ENCODE results near the gene SHISAL1.

- TF ChIP-seq GATA2 (IDR thresholded peaks at IDR 0.05; ENCODE audit: low read depth, low read length) (no peak), GATA3 (IDR thresholded peaks at IDR 0.05; ENCODE audit: low read depth, low read length) (no peak)
These were observed 19.7 kb downstream of the SHISAL1 start for GRCh38 chr22:44293034-44293433.

Data from SH-SY5Y (cell line).